Measurements from ENCODE around the gene CIB4.

Gene CIB4

GRCh38 chr2:26576565-26577441, 64.4 kb downstream of the CIB4 start:
- H2BK15ac ChIP-seq (ENCODE audit: low read depth, poor library complexity, severe bottlenecking), result no peak overlapping the region
- H2BK12ac ChIP-seq (ENCODE audit: low read length in 2 of 2), result no peak overlapping the region
- no peak overlapping the region for H3K23ac ChIP-seq (ENCODE audit: low read length in 2 of 2)
- no peaks in the 10 kb centered on the region for H3K9me3 ChIP-seq (ENCODE audit: control insufficient read depth, low read length)
- no peak overlapping the region for H3K14ac ChIP-seq (ENCODE audit: low read length in 2 of 2)
- no peaks in the 10 kb centered on the region for H3K36me3 ChIP-seq (ENCODE audit: control insufficient read depth in 1 of 2, insufficient read depth in 2 of 2, low read depth in 1 of 2, low read length in 2 of 2)
- no peak overlapping the region for H2AFZ ChIP-seq (ENCODE audit: low read depth, low read length)
- no peaks in the 10 kb centered on the region for H3K79me1 ChIP-seq (replicated peaks; ENCODE audit: low read length, poor library complexity, severe bottlenecking)
- peaks cover 2% of the 10 kb centered on the region for H3K4me1 ChIP-seq (ENCODE audit: control insufficient read depth, insufficient read depth, low read depth, low read length)
- 72% methylated on average over 17 of the region's 17 CpGs for WGBS
- DNase-seq, result no peak
- H2AK5ac ChIP-seq (ENCODE audit: low read length, severe bottlenecking), result no peak overlapping the region
- no peak overlapping the region for H2BK5ac ChIP-seq (ENCODE audit: low read depth, low read length, poor library complexity, severe bottlenecking)
- H4K91ac ChIP-seq (ENCODE audit: low read length), result no peak overlapping the region
- no peak overlapping the region for H3K18ac ChIP-seq (ENCODE audit: low read depth in 1 of 2, low read length in 2 of 2)
- no peak overlapping the region for H4K8ac ChIP-seq (ENCODE audit: low read length)
- H3K4me2 ChIP-seq (ENCODE audit: low read length, poor library complexity, severe bottlenecking), result no peak overlapping the region
- H2BK120ac ChIP-seq (ENCODE audit: low read depth, low read length), result no peak overlapping the region
- H3K27ac ChIP-seq (ENCODE audit: low read length, poor library complexity, severe bottlenecking), result no peak overlapping the region
- no peak overlapping the region for H3K9ac ChIP-seq (ENCODE audit: low read length)
- H3K4ac ChIP-seq (ENCODE audit: low read depth in 1 of 2, low read length in 2 of 2), result no peak overlapping the region
- no peak overlapping the region for H3K4me3 ChIP-seq (ENCODE audit: insufficient read depth in 1 of 2, low read depth in 1 of 2, low read length in 2 of 2)
- peaks cover 83 to 98% of the 10 kb centered on the region in 2 experiments for H3K27me3 ChIP-seq (ENCODE audit: control insufficient read depth in 1 of 2, insufficient read depth in 1 of 2, low read length in 2 of 2)

- peaks cover 2% of the 10 kb centered on the region for H3K4me1 ChIP-seq (ENCODE audit: control insufficient read depth, insufficient read depth, low read depth, low read length)
- no peak overlapping the region for H2BK5ac ChIP-seq (ENCODE audit: low read depth, low read length, poor library complexity, severe bottlenecking)
- no peak overlapping the region for H4K91ac ChIP-seq (ENCODE audit: low read length)
- no peak overlapping the region for H2BK120ac ChIP-seq (ENCODE audit: low read depth, low read length)
- WGBS, result 91% methylated on average over 14 of the region's 17 CpGs
- H2BK15ac ChIP-seq (ENCODE audit: low read depth, poor library complexity, severe bottlenecking), result no peak overlapping the region
- no peaks in the 10 kb centered on the region for H3K36me3 ChIP-seq (ENCODE audit: control insufficient read depth in 1 of 2, insufficient read depth in 2 of 2, low read depth in 1 of 2, low read length in 2 of 2)
- H3K4me2 ChIP-seq (ENCODE audit: low read length, poor library complexity, severe bottlenecking), result no peak overlapping the region
- no peak overlapping the region for H3K9ac ChIP-seq (ENCODE audit: low read length)
- no peak overlapping the region for H2AFZ ChIP-seq (ENCODE audit: low read depth, low read length)
- H2BK12ac ChIP-seq (ENCODE audit: low read length in 2 of 2), result no peak overlapping the region
- H3K4me3 ChIP-seq (ENCODE audit: insufficient read depth in 1 of 2, low read depth in 1 of 2, low read length in 2 of 2), result no peak overlapping the region
- no peaks in the 10 kb centered on the region for H3K79me1 ChIP-seq (replicated peaks; ENCODE audit: low read length, poor library complexity, severe bottlenecking)
- H3K9me3 ChIP-seq (ENCODE audit: control insufficient read depth, low read length), result peaks cover 3% of the 10 kb centered on the region
- H3K27ac ChIP-seq (ENCODE audit: low read length, poor library complexity, severe bottlenecking), result no peak overlapping the region
- DNase-seq, result no peak
- no peak overlapping the region for H3K18ac ChIP-seq (ENCODE audit: low read depth in 1 of 2, low read length in 2 of 2)
- no peak overlapping the region for H4K8ac ChIP-seq (ENCODE audit: low read length)
- H3K4ac ChIP-seq (ENCODE audit: low read depth in 1 of 2, low read length in 2 of 2), result no peak overlapping the region
- no peak overlapping the region for H3K14ac ChIP-seq (ENCODE audit: low read length in 2 of 2)
- peaks cover 81 to 98% of the 10 kb centered on the region in 2 experiments for H3K27me3 ChIP-seq (ENCODE audit: control insufficient read depth in 1 of 2, insufficient read depth in 1 of 2, low read length in 2 of 2)
- H3K23ac ChIP-seq (ENCODE audit: low read length in 2 of 2), result no peak overlapping the region
- no peak overlapping the region for H2AK5ac ChIP-seq (ENCODE audit: low read length, severe bottlenecking)
Observed at GRCh38 chr2:26575836-26576564, 65.2 kb downstream of the CIB4 start.

DNA sequence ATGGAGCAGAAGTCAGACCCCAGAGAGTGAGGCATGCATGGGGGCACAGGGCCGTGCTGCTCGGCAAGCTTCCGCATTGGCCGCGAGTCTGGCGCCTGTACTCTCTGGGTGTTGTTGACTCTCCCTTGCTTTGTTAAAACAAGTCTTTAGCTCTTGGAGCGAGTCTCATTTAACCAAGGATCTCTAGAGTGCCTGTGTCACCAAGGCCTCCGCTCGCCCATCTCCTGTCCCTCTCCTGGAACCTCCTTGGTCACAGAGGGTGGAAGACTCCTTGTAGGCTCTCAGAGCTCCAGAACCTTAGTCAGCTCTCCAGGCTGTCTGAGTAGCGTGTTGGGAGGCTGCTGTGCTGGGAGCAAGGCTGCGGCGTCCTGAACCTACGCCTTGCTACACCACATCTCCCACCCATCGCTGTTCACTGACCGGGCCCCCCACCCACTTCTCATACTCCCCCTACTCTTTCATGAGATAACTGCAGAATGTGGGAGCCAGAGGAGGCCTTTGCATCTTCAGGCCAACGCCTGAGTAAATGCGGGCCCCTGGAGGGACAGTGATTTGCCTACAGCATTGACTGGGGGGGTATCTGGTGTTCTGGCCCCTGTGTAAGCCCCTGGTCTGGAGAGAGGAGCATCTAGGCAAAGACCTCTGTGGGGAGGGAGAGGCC, 66.1 kb downstream of the CIB4 start:
- peaks cover 2% of the 10 kb centered on the region for H3K4me1 ChIP-seq (ENCODE audit: control insufficient read depth, insufficient read depth, low read depth, low read length)

More for the DNA sequence above, 66.1 kb downstream of the CIB4 start:
- H3K27me3 ChIP-seq (ENCODE audit: control insufficient read depth in 1 of 2, insufficient read depth in 1 of 2, low read length in 2 of 2), result peaks cover 79 to 98% of the 10 kb centered on the region in 2 experiments
- H3K4ac ChIP-seq (ENCODE audit: low read depth in 1 of 2, low read length in 2 of 2), result no peak overlapping the region
- no peak overlapping the region for H3K4me2 ChIP-seq (ENCODE audit: low read length, poor library complexity, severe bottlenecking)
- no peak overlapping the region for H2BK15ac ChIP-seq (ENCODE audit: low read depth, poor library complexity, severe bottlenecking)
- H2BK12ac ChIP-seq (ENCODE audit: low read length in 2 of 2), result no peak overlapping the region
- H3K9me3 ChIP-seq (ENCODE audit: control insufficient read depth, low read length), result peaks cover 3% of the 10 kb centered on the region
- H3K18ac ChIP-seq (ENCODE audit: low read depth in 1 of 2, low read length in 2 of 2), result no peak overlapping the region
- no peak overlapping the region for H2BK120ac ChIP-seq (ENCODE audit: low read depth, low read length)
- H3K36me3 ChIP-seq (ENCODE audit: control insufficient read depth in 1 of 2, insufficient read depth in 2 of 2, low read depth in 1 of 2, low read length in 2 of 2), result no peaks in the 10 kb centered on the region
- H3K4me3 ChIP-seq (ENCODE audit: insufficient read depth in 1 of 2, low read depth in 1 of 2, low read length in 2 of 2), result no peak overlapping the region
- no peak overlapping the region for H2AK5ac ChIP-seq (ENCODE audit: low read length, severe bottlenecking)
- H3K79me1 ChIP-seq (replicated peaks; ENCODE audit: low read length, poor library complexity, severe bottlenecking), result no peaks in the 10 kb centered on the region
- H3K9ac ChIP-seq (ENCODE audit: low read length), result no peak overlapping the region
- H3K23ac ChIP-seq (ENCODE audit: low read length in 2 of 2), result no peak overlapping the region
- no peak overlapping the region for H3K14ac ChIP-seq (ENCODE audit: low read length in 2 of 2)
- 86% methylated on average over 15 of the region's 17 CpGs for WGBS
- H4K91ac ChIP-seq (ENCODE audit: low read length), result no peak overlapping the region
- H2AFZ ChIP-seq (ENCODE audit: low read depth, low read length), result no peak overlapping the region
- H3K27ac ChIP-seq (ENCODE audit: low read length, poor library complexity, severe bottlenecking), result no peak overlapping the region
- no peak overlapping the region for H4K8ac ChIP-seq (ENCODE audit: low read length)
- H2BK5ac ChIP-seq (ENCODE audit: low read depth, low read length, poor library complexity, severe bottlenecking), result no peak overlapping the region
- no peak for DNase-seq
